HCT116 (cell line): Measurements from ENCODE around the gene DOCK1. TPM values are rescaled to one million over a fixed set of nuclear protein-coding genes. Genes with fewer than 3 reads are reported as not detected.

ENCODE experiments used
- ATAC-seq: fragments of 200-7000 bp; cut with Tn5 transposase; 2 replicates; pipeline ENCODE4 v1.9.1; 2020; ENCODE audit warnings: mild to moderate bottlenecking, moderate library complexity
- BruUV-seq: library from RNA; stranded (reverse); fragments of 400-500 nt; replicated peaks from 2 replicates; lab custom pipeline; 2021; lab: Mats Ljungman, UMichigan
- CTCF ChIA-PET: fragments of 300-600 bp; sonication (Branson Sonifier 250); formaldehyde crosslinking; loops from one replicate; lab custom pipeline; 2021; ENCODE audit warnings: antibody characterized with exemption; lab: Charles Lee
- POLR2A ChIA-PET: fragments of 300-600, 350-600 bp; sonication (Branson Sonifier 250); formaldehyde crosslinking; loops from one replicate; lab custom pipeline; 2021; ENCODE audit warnings: antibody characterized with exemption; lab: Charles Lee
- RAD21 ChIA-PET, 2 experiments: fragments of 300-600 bp; sonication (Branson Sonifier 250); formaldehyde crosslinking; loops; one replicate each; lab custom pipeline; 2023; ENCODE audit warnings: low total read pairs in 2 of 2; ENCODE audit not compliant: uncharacterized antibody in 2 of 2, unreplicated experiment in 2 of 2, low non-redundant PET in 1 of 2; lab: Charles Lee
- DNase-seq: peaks from one replicate; pipeline ENCODE4 v3.0.0-alpha.2; 2010; ENCODE audit warnings: low read depth, low spot score
- H2AFZ ChIP-seq: fragments of 200-600 bp; shearing (Covaris generic), sonication (generic); 2 replicates; pipeline ENCODE4 v1.6.1; 2017; ENCODE audit warnings: low read depth, mixed run types, mixed read lengths, antibody characterized with exemption, low read length; ENCODE audit not compliant: poor library complexity, severe bottlenecking
- H3K27ac ChIP-seq: 2 replicates; pipeline ENCODE4 v1.5.1; 2012; ENCODE audit warnings: low read depth, low read length
- H3K27me3 ChIP-seq: fragments of 200-600 bp; sonication (generic); 2 replicates; pipeline ENCODE4 v1.6.1; 2016; ENCODE audit warnings: mixed run types, low read length, mixed read lengths; ENCODE audit not compliant: insufficient read depth
- H3K36me3 ChIP-seq, 2 experiments: fragments of 200-500 bp in 1 of 2; fragments of 200-600 bp in 1 of 2; sonication (Bioruptor generic) in 1 of 2; sonication (generic) in 1 of 2; 2 replicates each; pipeline versions ENCODE4 v1.5.1 to v1.6.1; 2014 to 2016; ENCODE audit warnings: low read length in 2 of 2, inconsistent platforms in 1 of 2, mixed read lengths in 1 of 2, mixed run types in 1 of 2; ENCODE audit not compliant: insufficient read depth in 2 of 2, control insufficient read depth in 1 of 2
- H3K4me1 ChIP-seq, 2 experiments: fragments of 200-600 bp in 1 of 2; sonication (generic) in 1 of 2; 2 replicates each; pipeline versions ENCODE4 v1.5.1 to v1.6.1; 2012 to 2017; ENCODE audit warnings: low read length in 2 of 2, inconsistent platforms in 1 of 2, mild to moderate bottlenecking in 1 of 2, mixed read lengths in 1 of 2, mixed run types in 1 of 2, moderate library complexity in 1 of 2; ENCODE audit not compliant: insufficient read depth in 2 of 2, control insufficient read depth in 1 of 2
- H3K4me2 ChIP-seq: fragments of 200-600 bp; sonication (generic); 2 replicates; pipeline ENCODE4 v1.6.1; 2017; ENCODE audit warnings: mixed run types, low read length, mixed read lengths
- H3K4me3 ChIP-seq, 2 experiments: fragments of 200-600 bp in 1 of 2; sonication (generic) in 1 of 2; replicated peaks in 1 of 2; 2 replicates each; pipeline ENCODE4 v1.5.1; 2011 to 2016; ENCODE audit warnings: low read length in 2 of 2, control low read depth in 1 of 2, low read depth in 1 of 2, mild to moderate bottlenecking in 1 of 2, mixed read lengths in 1 of 2, mixed run types in 1 of 2
- H3K79me2 ChIP-seq: fragments of 200-600 bp; sonication (generic); 2 replicates; pipeline ENCODE4 v1.6.1; 2017; ENCODE audit warnings: mild to moderate bottlenecking, mixed run types, low read length, moderate library complexity, mixed read lengths; ENCODE audit not compliant: insufficient read depth
- H3K9ac ChIP-seq: fragments of 200-600 bp; sonication (generic); 2 replicates; pipeline ENCODE4 v1.6.1; 2016; ENCODE audit warnings: low read length, mixed read lengths
- H3K9me2 ChIP-seq: fragments of 200-600 bp; sonication (generic), shearing (Covaris generic); 2 replicates; pipeline ENCODE4 v1.6.1; 2017; ENCODE audit warnings: mixed run types, mild to moderate bottlenecking, moderate library complexity; ENCODE audit not compliant: insufficient read depth
- H3K9me3 ChIP-seq, 2 experiments: fragments of 200-500 bp in 1 of 2; fragments of 200-600 bp in 1 of 2; sonication (Bioruptor generic) in 1 of 2; sonication (generic) in 1 of 2; 2 replicates each; pipeline ENCODE4 v1.6.1; 2014 to 2017; ENCODE audit warnings: low read length in 2 of 2, mixed read lengths in 2 of 2, inconsistent platforms in 1 of 2, low read depth in 1 of 2, mild to moderate bottlenecking in 1 of 2, mixed run types in 1 of 2, moderate library complexity in 1 of 2; ENCODE audit not compliant: control insufficient read depth in 1 of 2, insufficient read depth in 1 of 2
- H4K20me1 ChIP-seq: fragments of 200-600 bp; sonication (generic), shearing (Covaris generic); 2 replicates; pipeline ENCODE4 v1.6.1; 2017; ENCODE audit warnings: mixed run types, mild to moderate bottlenecking, moderate library complexity; ENCODE audit not compliant: insufficient read depth
- CEBPB ChIP-seq: IDR thresholded peaks from 2 replicates; pipeline ENCODE4 v1.6.1; 2012; ENCODE audit warnings: low read depth
- POLR2AphosphoS5 ChIP-seq: IDR thresholded peaks from 2 replicates; pipeline ENCODE4 v1.6.1; 2011; ENCODE audit warnings: mild to moderate bottlenecking, low read depth, low read length, moderate library complexity
- RAD21 ChIP-seq: IDR thresholded peaks from 2 replicates; pipeline ENCODE4 v1.6.1; 2012; ENCODE audit warnings: low read depth, mild to moderate bottlenecking
- SP1 ChIP-seq: IDR thresholded peaks from 2 replicates; pipeline ENCODE4 v1.6.1; 2012; ENCODE audit warnings: low read depth
- SRF ChIP-seq: IDR thresholded peaks from 2 replicates; pipeline ENCODE4 v1.6.1; 2012; ENCODE audit warnings: low read depth
- TCF7L2 ChIP-seq: IDR thresholded peaks from 2 replicates; pipeline ENCODE4 v1.7.0; 2011; ENCODE audit warnings: borderline replicate concordance, inconsistent platforms; ENCODE audit not compliant: insufficient read depth, insufficient read length; ENCODE audit errors: extremely low read depth
- intact Hi-C: fragments of 100-400 bp; cut with micrococcal nuclease; formaldehyde crosslinking; loops from 2 replicates; pipeline ENCODE4 v1.10.0; 2022
- total RNA-seq: library from RNA; stranded (reverse); gene quantifications from one replicate; pipeline ENCODE4 v1.2.1, GENCODE V29; 2021; ENCODE audit not compliant: unreplicated experiment

Gene DOCK1
- total RNA-seq, 1 experiment from 2014 or later = 46.5 TPM

- H3K4me3 ChIP-seq = no peak overlapping the region
- no peaks in the 10 kb centered on the region for H3K36me3 ChIP-seq
- H3K4me2 ChIP-seq = no peak overlapping the region
- POLR2A ChIA-PET = no interaction called here
- no TSS peak for BruUV-seq
- TF ChIP-seq SRF (no peak), POLR2AphosphoS5 (no peak)
- H3K27ac ChIP-seq = no peak overlapping the region
- ATAC-seq (no peak), DNase-seq (no peak)
- CTCF ChIA-PET = no interaction called here
- H3K79me2 ChIP-seq = no peaks in the 10 kb centered on the region
- no peaks in the 10 kb centered on the region for H3K4me1 ChIP-seq
- intact Hi-C loops = no loop called here
- RAD21 ChIA-PET = no interaction called here
- no peak overlapping the region for H2AFZ ChIP-seq
- no peak overlapping the region for H3K9ac ChIP-seq
- no peaks in the 10 kb centered on the region for H3K9me3 ChIP-seq
- no peaks in the 10 kb centered on the region for H3K27me3 ChIP-seq
- peaks cover 4% of the 10 kb centered on the region; the same call in 1 of the 2 replicates for H4K20me1 ChIP-seq
- H3K9me2 ChIP-seq = no peaks in the 10 kb centered on the region
Observed at GRCh38 chr10:127162841-127163240, 257.6 kb downstream of the DOCK1 start.

- CTCF ChIA-PET = no interaction called here
- TF ChIP-seq CEBPB (no peak), SP1 (no peak), TCF7L2 (no peak), RAD21 (no peak), POLR2AphosphoS5 (no peak)
- TF ChIP-seq, all 23 proteins: peak for 0
- Histone ChIP-seq H3K36me3 (no peaks in the 10 kb centered on the region), H3K27ac (no peak overlapping the region), H3K9ac (no peak overlapping the region), H3K79me2 (no peaks in the 10 kb centered on the region), H3K4me3 (no peak overlapping the region), H3K9me2 (no peaks in the 10 kb centered on the region), H4K20me1 (no peaks in the 10 kb centered on the region), H3K9me3 (no peaks in the 10 kb centered on the region), H3K27me3 (no peaks in the 10 kb centered on the region), H3K4me1 (no peaks in the 10 kb centered on the region), H3K4me2 (no peak overlapping the region), H2AFZ (no peak overlapping the region)
- DNase-seq (no peak), ATAC-seq (no peak)
- no TSS peak for BruUV-seq
- RAD21 ChIA-PET = no interaction called here
- intact Hi-C loops = no loop called here
- POLR2A ChIA-PET = no interaction called here
Observed at GRCh38 chr10:127168261-127168660, 263.0 kb downstream of the DOCK1 start.
